ENCODE data around the gene EP300.

The EP300 gene

GRCh38 chr22:41197038-41197972 is 104.9 kb downstream of the EP300 start (continued):
- TF ChIP-seq ZNF449 (tag by site-specific recombination; IDR thresholded peaks at IDR 0.05) (no peak), PRDM2 (tag by site-specific recombination; IDR thresholded peaks at IDR 0.05; ENCODE audit: borderline replicate concordance) (no peak), ZNF560 (tag by site-specific recombination; IDR thresholded peaks at IDR 0.05; ENCODE audit: borderline replicate concordance) (no peak), SP7 (tag by site-specific recombination; IDR thresholded peaks at IDR 0.05) (peak; percentile 40; the same call in 1 of the 2 replicates), ZBTB48 (tag by site-specific recombination; IDR thresholded peaks at IDR 0.05) (peak; percentile 61; the same call in 1 of the 2 replicates), ZNF701 (tag by site-specific recombination; IDR thresholded peaks at IDR 0.05) (no peak), ZNF202 (tag by site-specific recombination; IDR thresholded peaks at IDR 0.05; ENCODE audit: borderline replicate concordance) (no peak), ZBTB7A (tag by site-specific recombination; IDR thresholded peaks at IDR 0.05; ENCODE audit: low read depth) (peak; percentile 84), OSR2 (tag by site-specific recombination; IDR thresholded peaks at IDR 0.05) (no peak), ZNF155 (tag by site-specific recombination; IDR thresholded peaks at IDR 0.05) (no peak), REPIN1 (tag by site-specific recombination; IDR thresholded peaks at IDR 0.05; ENCODE audit: low read depth) (no peak), ZNF629 (tag by site-specific recombination; IDR thresholded peaks at IDR 0.05) (0 out of 2 replicates have a peak, but pooled peaks have one; percentile 42), EGR2 (tag by site-specific recombination; IDR thresholded peaks at IDR 0.05; ENCODE audit: low read depth) (no peak), ZNF530 (tag by site-specific recombination; IDR thresholded peaks at IDR 0.05; ENCODE audit: low read depth) (no peak), ZNF777 (tag by site-specific recombination; IDR thresholded peaks at IDR 0.05; ENCODE audit: borderline replicate concordance) (peak; percentile 80; the same call in 1 of the 2 replicates), SP2 (tag by site-specific recombination; IDR thresholded peaks at IDR 0.05) (peak; percentile 70), ZNF76 (tag by site-specific recombination; IDR thresholded peaks at IDR 0.05; ENCODE audit: borderline replicate concordance, low read depth) (peak; percentile 69; the same call in 1 of the 2 replicates), ZNF660 (tag by site-specific recombination; IDR thresholded peaks at IDR 0.05) (no peak), ZNF311 (tag by site-specific recombination; IDR thresholded peaks at IDR 0.05; ENCODE audit: borderline replicate concordance) (no peak), ZBTB20 (tag by site-specific recombination; IDR thresholded peaks at IDR 0.05) (peak; percentile 33; the same call in 1 of the 2 replicates), ZNF211 (tag by site-specific recombination; IDR thresholded peaks at IDR 0.05; ENCODE audit: low read depth) (no peak), ZNF645 (tag by site-specific recombination; IDR thresholded peaks at IDR 0.05) (no peak), ZNF785 (tag by site-specific recombination; IDR thresholded peaks at IDR 0.05) (no peak), MYNN (tag by site-specific recombination; IDR thresholded peaks at IDR 0.05; ENCODE audit: borderline replicate concordance) (no peak), SETDB1 (IDR thresholded peaks at IDR 0.05; ENCODE audit: insufficient read length, low read length) (no peak), ZNF324 (tag by site-specific recombination; IDR thresholded peaks at IDR 0.05) (no peak), ZNF157 (tag by site-specific recombination; IDR thresholded peaks at IDR 0.05) (no peak), ZNF416 (tag by site-specific recombination; IDR thresholded peaks at IDR 0.05) (0 out of 2 replicates have a peak, but pooled peaks have one; percentile 79), ZNF600 (tag by site-specific recombination; IDR thresholded peaks at IDR 0.05) (peak; percentile 49), ZNF138 (tag by site-specific recombination; IDR thresholded peaks at IDR 0.05; ENCODE audit: borderline replicate concordance) (no peak)

Measured in HEK293 (cell line).